ENCODE results near the gene ATP2B3. TPM values are rescaled to one million over a fixed set of nuclear protein-coding genes. Genes with fewer than 3 reads are reported as not detected.

ATP2B3 gene
- total and polyA plus RNA-seq, 9 of the 15 experiments (the other 6 are each of a cell fraction or from before 2014, with no cell fraction given), result 0.04 TPM; not detected in 8

- TF ChIP-seq ZNF699 (CRISPR knock-in tag; IDR thresholded peaks at IDR 0.05; ENCODE audit: insufficient replicate concordance) (no peak), TSHZ1 (CRISPR knock-in tag; IDR thresholded peaks at IDR 0.05) (no peak), RBM34 (IDR thresholded peaks at IDR 0.05; ENCODE audit: borderline replicate concordance, insufficient read depth, low read length) (no peak), MAFK (IDR thresholded peaks at IDR 0.05; ENCODE audit: low read length) (no peak), XRCC3 (IDR thresholded peaks at IDR 0.05) (no peak), ZMIZ1 (IDR thresholded peaks at IDR 0.05; ENCODE audit: low read depth in 2 of 2, low read length in 2 of 2) (no peak), HDAC1 (IDR thresholded peaks at IDR 0.05) (peak in 1 of 2 experiments; percentile 95; a peak in 2 of 4 replicates), ZC3H4 (CRISPR knock-in tag; IDR thresholded peaks at IDR 0.05; ENCODE audit: borderline replicate concordance) (no peak), ZNF232 (CRISPR knock-in tag; IDR thresholded peaks at IDR 0.05) (0 out of 2 replicates have a peak, but pooled peaks have one; percentile 24), TFAP4 (CRISPR knock-in tag; IDR thresholded peaks at IDR 0.05; ENCODE audit: borderline replicate concordance) (0 out of 2 replicates have a peak, but pooled peaks have one; percentile 17)
- TF ChIP-seq, protein P1, sequence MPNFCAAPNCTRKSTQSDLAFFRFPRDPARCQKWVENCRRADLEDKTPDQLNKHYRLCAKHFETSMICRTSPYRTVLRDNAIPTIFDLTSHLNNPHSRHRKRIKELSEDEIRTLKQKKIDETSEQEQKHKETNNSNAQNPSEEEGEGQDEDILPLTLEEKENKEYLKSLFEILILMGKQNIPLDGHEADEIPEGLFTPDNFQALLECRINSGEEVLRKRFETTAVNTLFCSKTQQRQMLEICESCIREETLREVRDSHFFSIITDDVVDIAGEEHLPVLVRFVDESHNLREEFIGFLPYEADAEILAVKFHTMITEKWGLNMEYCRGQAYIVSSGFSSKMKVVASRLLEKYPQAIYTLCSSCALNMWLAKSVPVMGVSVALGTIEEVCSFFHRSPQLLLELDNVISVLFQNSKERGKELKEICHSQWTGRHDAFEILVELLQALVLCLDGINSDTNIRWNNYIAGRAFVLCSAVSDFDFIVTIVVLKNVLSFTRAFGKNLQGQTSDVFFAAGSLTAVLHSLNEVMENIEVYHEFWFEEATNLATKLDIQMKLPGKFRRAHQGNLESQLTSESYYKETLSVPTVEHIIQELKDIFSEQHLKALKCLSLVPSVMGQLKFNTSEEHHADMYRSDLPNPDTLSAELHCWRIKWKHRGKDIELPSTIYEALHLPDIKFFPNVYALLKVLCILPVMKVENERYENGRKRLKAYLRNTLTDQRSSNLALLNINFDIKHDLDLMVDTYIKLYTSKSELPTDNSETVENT (CRISPR knock-in tag; IDR thresholded peaks at IDR 0.05), result no peak
- TF ChIP-seq, protein P2, sequence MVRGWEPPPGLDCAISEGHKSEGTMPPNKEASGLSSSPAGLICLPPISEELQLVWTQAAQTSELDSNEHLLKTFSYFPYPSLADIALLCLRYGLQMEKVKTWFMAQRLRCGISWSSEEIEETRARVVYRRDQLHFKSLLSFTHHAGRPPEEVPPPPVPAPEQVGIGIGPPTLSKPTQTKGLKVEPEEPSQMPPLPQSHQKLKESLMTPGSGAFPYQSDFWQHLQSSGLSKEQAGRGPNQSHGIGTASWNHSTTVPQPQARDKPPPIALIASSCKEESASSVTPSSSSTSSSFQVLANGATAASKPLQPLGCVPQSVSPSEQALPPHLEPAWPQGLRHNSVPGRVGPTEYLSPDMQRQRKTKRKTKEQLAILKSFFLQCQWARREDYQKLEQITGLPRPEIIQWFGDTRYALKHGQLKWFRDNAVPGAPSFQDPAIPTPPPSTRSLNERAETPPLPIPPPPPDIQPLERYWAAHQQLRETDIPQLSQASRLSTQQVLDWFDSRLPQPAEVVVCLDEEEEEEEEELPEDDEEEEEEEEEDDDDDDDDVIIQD (CRISPR knock-in tag; IDR thresholded peaks at IDR 0.05), result no peak
Observed at GRCh38 chrX:153469811-153470410, 47.5 kb upstream of the ATP2B3 start (continued).

Data from K562 (cell line).